Gastrocnemius medialis (tissue), 4 donors: ENCODE measurements around the gene VPS4B. TPM values are rescaled to one million over a fixed set of nuclear protein-coding genes. Genes with fewer than 3 reads are reported as not detected.
"Not testable (repeated sequence)": the region's sequence is repeated elsewhere in the genome, so short reads cannot be mapped to it uniquely, and the experiment has no call there.

ENCODE experiments used
- ATAC-seq, 2 donors: fragments of 150-250 bp; one replicate each; pipeline ENCODE4 v1.9.1; 2016
- DNase-seq, 2 donors: peaks; one replicate each; pipeline ENCODE4 v3.0.0-alpha.2; 2019
- H3K27ac ChIP-seq, 4 donors: fragments of 200-600 bp; sonication (generic); 1 replicate in 1 of 4; 2 replicates in 3 of 4; pipeline ENCODE4 v1.5.1; 2016 to 2018; ENCODE audit warnings: mild to moderate bottlenecking in 2 of 4, moderate library complexity in 1 of 4
- H3K27me3 ChIP-seq, 3 donors: fragments of 200-600 bp; sonication (generic) in 2 of 3; 1 replicate in 1 of 3; 2 replicates in 2 of 3; pipeline versions ENCODE4 v1.5.1 to v1.6.0; 2016 to 2019; ENCODE audit warnings: mild to moderate bottlenecking in 1 of 3, moderate library complexity in 1 of 3
- H3K36me3 ChIP-seq, 2 donors: fragments of 200-600 bp; sonication (generic) in 1 of 2; one replicate each; pipeline ENCODE4 v1.5.1; 2017 to 2018
- H3K4me1 ChIP-seq, 2 donors: fragments of 200-600 bp; sonication (generic) in 1 of 2; one replicate each; pipeline ENCODE4 v1.5.1; 2016 to 2017; ENCODE audit warnings: mild to moderate bottlenecking in 2 of 2
- H3K4me3 ChIP-seq, 4 donors: fragments of 200-600 bp; sonication (generic) in 3 of 4; 1 replicate in 1 of 4; 2 replicates in 3 of 4; pipeline ENCODE4 v1.5.1; 2016 to 2019; ENCODE audit warnings: mild to moderate bottlenecking in 2 of 4
- H3K9me3 ChIP-seq, 3 donors: fragments of 200-600 bp; sonication (generic) in 2 of 3; 1 replicate in 1 of 3; 2 replicates in 2 of 3; pipeline ENCODE4 v1.5.1; 2016 to 2019
- POLR2A ChIP-seq, 2 donors: fragments of 450-650 bp; IDR thresholded peaks; one replicate each; pipeline ENCODE4 v1.6.1; 2017; ENCODE audit warnings: antibody characterized with exemption in 2 of 2, mild to moderate bottlenecking in 2 of 2, moderate library complexity in 2 of 2
- in situ Hi-C, 4 donors: fragments of 200-750 bp; cut with MboI; loops; one replicate each; pipeline versions ENCODE4 v1.15.0 to v1.8.0; 2017; ENCODE audit warnings: low sequenced_read_pairs in 4 of 4
- intact Hi-C: fragments of 100-400 bp; cut with DNase I; formaldehyde crosslinking; loops from one replicate; pipeline ENCODE4 v1.15.1; 2023; ENCODE audit warnings: low total_unique reads
- total RNA-seq, 4 donors: library from RNA; depleted of rRNA; stranded (reverse); fragments of >200 nt; gene quantifications; one replicate each; pipeline versions ENCODE4 v1.1.0 to v1.2.3, GENCODE V29; 2016
- TF ChIP-seq, protein P1 (sequence below), 5 experiments: fragments of 450-650 bp in 3 of 5; fragments of 200-600 bp in 2 of 5; sonication (generic) in 2 of 5; IDR thresholded peaks in 4 of 5; conservative IDR thresholded peaks in 1 of 5; 1 replicate in 4 of 5; 2 replicates in 1 of 5; pipeline ENCODE4 v1.5.1; 2016 to 2019; ENCODE audit warnings: antibody characterized with exemption in 5 of 5, mild to moderate bottlenecking in 3 of 5, moderate library complexity in 3 of 5

Gene VPS4B
- total RNA-seq, 4 donors from 2014 or later = 13.4 to 18.2 (median 16.0) TPM

DNA sequence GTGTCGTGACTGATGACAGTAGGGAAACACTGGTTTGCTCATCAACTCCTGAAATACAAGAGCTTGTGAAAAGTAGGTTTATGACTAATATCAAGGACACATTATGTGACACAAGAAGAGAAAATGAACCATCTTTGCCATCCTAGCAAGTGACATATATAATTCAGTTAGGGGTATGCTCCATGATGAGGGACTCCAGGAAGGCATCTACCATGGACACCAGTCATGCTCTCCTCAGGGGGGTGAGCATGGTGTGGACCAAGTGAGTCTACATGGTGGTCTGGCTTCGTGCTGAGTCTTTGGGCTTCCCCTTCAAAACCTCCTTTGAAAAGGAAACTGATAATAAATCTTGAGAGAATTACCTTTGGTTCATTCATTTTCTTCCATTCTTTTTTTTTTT lies 42.8 kb upstream of the VPS4B start:
- no peaks in the 10 kb centered on the region for H3K9me3 ChIP-seq
- TF ChIP-seq, protein P1, sequence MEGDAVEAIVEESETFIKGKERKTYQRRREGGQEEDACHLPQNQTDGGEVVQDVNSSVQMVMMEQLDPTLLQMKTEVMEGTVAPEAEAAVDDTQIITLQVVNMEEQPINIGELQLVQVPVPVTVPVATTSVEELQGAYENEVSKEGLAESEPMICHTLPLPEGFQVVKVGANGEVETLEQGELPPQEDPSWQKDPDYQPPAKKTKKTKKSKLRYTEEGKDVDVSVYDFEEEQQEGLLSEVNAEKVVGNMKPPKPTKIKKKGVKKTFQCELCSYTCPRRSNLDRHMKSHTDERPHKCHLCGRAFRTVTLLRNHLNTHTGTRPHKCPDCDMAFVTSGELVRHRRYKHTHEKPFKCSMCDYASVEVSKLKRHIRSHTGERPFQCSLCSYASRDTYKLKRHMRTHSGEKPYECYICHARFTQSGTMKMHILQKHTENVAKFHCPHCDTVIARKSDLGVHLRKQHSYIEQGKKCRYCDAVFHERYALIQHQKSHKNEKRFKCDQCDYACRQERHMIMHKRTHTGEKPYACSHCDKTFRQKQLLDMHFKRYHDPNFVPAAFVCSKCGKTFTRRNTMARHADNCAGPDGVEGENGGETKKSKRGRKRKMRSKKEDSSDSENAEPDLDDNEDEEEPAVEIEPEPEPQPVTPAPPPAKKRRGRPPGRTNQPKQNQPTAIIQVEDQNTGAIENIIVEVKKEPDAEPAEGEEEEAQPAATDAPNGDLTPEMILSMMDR (IDR thresholded peaks at IDR 0.05 in 4 of 5, conservative IDR thresholded peaks at IDR 0.05 in 1 of 5) = no peak
- TF ChIP-seq POLR2A (IDR thresholded peaks at IDR 0.05) = no peak
- H3K4me1 ChIP-seq = no peaks in the 10 kb centered on the region
- H3K4me3 ChIP-seq = no peak overlapping the region
- no peak overlapping the region for H3K27ac ChIP-seq
- in situ Hi-C loops (no loop called here), intact Hi-C loops (no loop called here)
- DNase-seq (no peak), ATAC-seq (no peak)
- H3K36me3 ChIP-seq = no peaks in the 10 kb centered on the region
- H3K27me3 ChIP-seq = no peaks in the 10 kb centered on the region

GRCh38 chr18:63464434-63464833 lies 42.2 kb upstream of the VPS4B start:
- Histone ChIP-seq H3K4me1 (no peaks in the 10 kb centered on the region), H3K27me3 (no peaks in the 10 kb centered on the region), H3K36me3 (no peaks in the 10 kb centered on the region), H3K27ac (no peak overlapping the region), H3K4me3 (no peak overlapping the region), H3K9me3 (no peaks in the 10 kb centered on the region)
- intact Hi-C loops = no loop called here
- ATAC-seq (no peak), DNase-seq (no peak)
- TF ChIP-seq, protein P1 (IDR thresholded peaks at IDR 0.05 in 4 of 5, conservative IDR thresholded peaks at IDR 0.05 in 1 of 5) = no peak
- no peak for TF ChIP-seq POLR2A (IDR thresholded peaks at IDR 0.05)
- in situ Hi-C loops = no loop called here

GRCh38 chr18:63460414-63460813 lies 38.1 kb upstream of the VPS4B start:
- no peaks in the 10 kb centered on the region for H3K4me1 ChIP-seq
- H3K27me3 ChIP-seq = no peaks in the 10 kb centered on the region
- no peak overlapping the region for H3K4me3 ChIP-seq
- intact Hi-C loops (no loop called here), in situ Hi-C loops (no loop called here)
- ATAC-seq (no peak), DNase-seq (no peak)
- H3K36me3 ChIP-seq = no peaks in the 10 kb centered on the region
- H3K27ac ChIP-seq = no peak overlapping the region
- TF ChIP-seq POLR2A (IDR thresholded peaks at IDR 0.05) = no peak
- H3K9me3 ChIP-seq = no peaks in the 10 kb centered on the region

GRCh38 chr18:63457977-63458376 lies 35.7 kb upstream of the VPS4B start:
- no peaks in the 10 kb centered on the region for H3K4me1 ChIP-seq
- no peaks in the 10 kb centered on the region for H3K27me3 ChIP-seq
- no peaks in the 10 kb centered on the region for H3K36me3 ChIP-seq
- H3K4me3 ChIP-seq = no peak overlapping the region
- in situ Hi-C loops (no loop called here), intact Hi-C loops (no loop called here)
- no peak overlapping the region for H3K27ac ChIP-seq
- ATAC-seq (no peak), DNase-seq (no peak)
- no peak for TF ChIP-seq POLR2A (IDR thresholded peaks at IDR 0.05)
- TF ChIP-seq, protein P1 (IDR thresholded peaks at IDR 0.05 in 4 of 5, conservative IDR thresholded peaks at IDR 0.05 in 1 of 5) = no peak
- H3K9me3 ChIP-seq = no peaks in the 10 kb centered on the region

- no peak for TF ChIP-seq POLR2A (IDR thresholded peaks at IDR 0.05)
- H3K27ac ChIP-seq = no peak overlapping the region
- DNase-seq (no peak), ATAC-seq (no peak)
- H3K36me3 ChIP-seq = no peaks in the 10 kb centered on the region
- in situ Hi-C loops (no loop called here), intact Hi-C loops (no loop called here)
- no peaks in the 10 kb centered on the region for H3K9me3 ChIP-seq
- H3K4me3 ChIP-seq = no peak overlapping the region
- H3K4me1 ChIP-seq = no peaks in the 10 kb centered on the region
- no peaks in the 10 kb centered on the region for H3K27me3 ChIP-seq
These were observed 32.2 kb upstream of the VPS4B start for GRCh38 chr18:63454497-63454896.

DNA sequence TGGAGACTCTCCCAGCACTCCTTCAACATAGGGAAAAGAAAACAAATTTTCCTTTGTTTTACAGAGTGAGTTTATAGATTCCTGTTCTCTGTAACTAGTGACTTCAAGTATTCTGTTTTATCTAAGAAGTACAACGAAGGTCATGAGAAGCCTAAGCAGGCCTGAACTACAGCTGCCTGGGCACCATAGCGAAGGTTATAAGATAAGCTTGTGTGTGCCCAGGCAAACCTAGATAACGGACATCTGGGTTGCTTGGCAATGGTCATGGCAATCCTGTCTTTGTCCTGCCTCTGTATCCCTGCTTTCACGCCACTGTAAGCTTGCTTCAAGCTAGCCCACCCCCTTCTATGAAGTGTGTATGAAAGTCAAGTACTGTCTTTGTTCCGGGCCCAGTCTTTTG lies 30.5 kb upstream of the VPS4B start:
- H3K4me1 ChIP-seq, in situ Hi-C loops: not testable (repeated sequence)

More for the DNA sequence above, 30.5 kb upstream of the VPS4B start:
- intact Hi-C loops, DNase-seq, H3K27ac ChIP-seq, H3K27me3 ChIP-seq, H3K36me3 ChIP-seq, H3K4me3 ChIP-seq, H3K9me3 ChIP-seq, ATAC-seq: not testable (repeated sequence)
